Breast epithelium (tissue), 3 donors: ENCODE measurements around the gene FUZ.

Source experiments
- POLR2A ChIP-seq: fragments of 450-650 bp; IDR thresholded peaks from one replicate; pipeline ENCODE4 v1.6.1; 2016; ENCODE audit warnings: antibody characterized with exemption, mild to moderate bottlenecking, moderate library complexity
- POLR2AphosphoS5 ChIP-seq, 3 donors: sonication (generic); formaldehyde crosslinking; IDR thresholded peaks; one replicate each; pipeline ENCODE4 v1.6.1; 2017; ENCODE audit warnings: antibody characterized with exemption in 3 of 3
- TF ChIP-seq, protein P1 (sequence below), 3 donors: fragments of 450-650 bp; IDR thresholded peaks; one replicate each; pipeline ENCODE4 v1.5.1; 2016 to 2017; ENCODE audit warnings: antibody characterized with exemption in 3 of 3, mild to moderate bottlenecking in 3 of 3, moderate library complexity in 3 of 3

DNA sequence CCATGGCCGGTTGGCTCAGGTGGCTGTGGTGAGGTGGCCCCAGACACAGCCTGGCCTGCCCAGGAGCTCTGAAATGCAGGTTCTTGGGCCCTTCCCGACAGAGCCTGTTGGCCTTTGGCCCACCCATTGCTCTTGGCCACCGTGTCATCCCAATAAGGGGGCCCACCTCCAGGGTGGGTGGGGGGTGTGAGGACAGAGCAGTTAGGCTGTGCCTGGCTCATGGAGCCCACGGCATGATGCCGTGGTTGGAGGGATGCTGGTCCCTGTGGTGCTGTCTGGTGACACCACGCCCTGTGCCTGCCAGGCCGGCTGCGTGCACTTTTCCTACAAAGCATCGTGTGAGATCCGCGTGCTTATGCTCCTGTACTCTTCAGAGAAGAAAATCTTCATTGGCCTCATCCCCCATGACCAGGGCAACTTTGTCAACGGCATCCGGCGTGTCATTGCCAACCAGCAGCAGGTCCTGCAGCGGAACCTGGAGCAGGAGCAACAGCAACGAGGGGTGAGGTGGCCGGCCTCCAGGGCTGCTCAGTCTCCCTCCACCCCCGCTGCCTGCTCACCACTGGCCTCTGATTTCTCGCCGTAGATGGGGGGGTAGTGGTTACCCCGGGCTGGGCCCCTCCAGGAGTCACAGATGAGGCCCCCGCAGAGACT, 46.7 kb upstream of the FUZ start:
- TF ChIP-seq, protein P1, sequence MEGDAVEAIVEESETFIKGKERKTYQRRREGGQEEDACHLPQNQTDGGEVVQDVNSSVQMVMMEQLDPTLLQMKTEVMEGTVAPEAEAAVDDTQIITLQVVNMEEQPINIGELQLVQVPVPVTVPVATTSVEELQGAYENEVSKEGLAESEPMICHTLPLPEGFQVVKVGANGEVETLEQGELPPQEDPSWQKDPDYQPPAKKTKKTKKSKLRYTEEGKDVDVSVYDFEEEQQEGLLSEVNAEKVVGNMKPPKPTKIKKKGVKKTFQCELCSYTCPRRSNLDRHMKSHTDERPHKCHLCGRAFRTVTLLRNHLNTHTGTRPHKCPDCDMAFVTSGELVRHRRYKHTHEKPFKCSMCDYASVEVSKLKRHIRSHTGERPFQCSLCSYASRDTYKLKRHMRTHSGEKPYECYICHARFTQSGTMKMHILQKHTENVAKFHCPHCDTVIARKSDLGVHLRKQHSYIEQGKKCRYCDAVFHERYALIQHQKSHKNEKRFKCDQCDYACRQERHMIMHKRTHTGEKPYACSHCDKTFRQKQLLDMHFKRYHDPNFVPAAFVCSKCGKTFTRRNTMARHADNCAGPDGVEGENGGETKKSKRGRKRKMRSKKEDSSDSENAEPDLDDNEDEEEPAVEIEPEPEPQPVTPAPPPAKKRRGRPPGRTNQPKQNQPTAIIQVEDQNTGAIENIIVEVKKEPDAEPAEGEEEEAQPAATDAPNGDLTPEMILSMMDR (IDR thresholded peaks at IDR 0.05): no peak
- no peak for TF ChIP-seq POLR2A
- no peak for TF ChIP-seq POLR2AphosphoS5 (IDR thresholded peaks at IDR 0.05)
